Neuronal stem cell (in vitro differentiated cells): ENCODE data around the gene PPP2R1B. TPM values are rescaled to one million over a fixed set of nuclear protein-coding genes. Genes with fewer than 3 reads are reported as not detected.

ENCODE experiments used
- DNase-seq: peaks from one replicate; pipeline ENCODE4 v3.0.0-alpha.2; 2013; ENCODE audit warnings: low spot score
- H2AFZ ChIP-seq: one replicate; pipeline ENCODE4 v1.6.1; 2013; ENCODE audit warnings: mild to moderate bottlenecking, low read length, inconsistent platforms
- H2AK5ac ChIP-seq: 2 replicates; pipeline ENCODE4 v1.6.1; 2013; ENCODE audit warnings: low read depth, mild to moderate bottlenecking, inconsistent platforms, low read length, moderate library complexity, mixed read lengths
- H2BK120ac ChIP-seq: 2 replicates; pipeline ENCODE4 v1.6.1; 2013; ENCODE audit warnings: low read depth, mild to moderate bottlenecking, inconsistent platforms, low read length, moderate library complexity, mixed read lengths
- H2BK12ac ChIP-seq: one replicate; pipeline ENCODE4 v1.6.1; 2013; ENCODE audit warnings: low read length, inconsistent platforms
- H2BK15ac ChIP-seq: 2 replicates; pipeline ENCODE4 v1.6.1; 2013; ENCODE audit warnings: mild to moderate bottlenecking, low read length, inconsistent platforms, mixed read lengths
- H2BK5ac ChIP-seq: one replicate; pipeline ENCODE4 v1.6.1; 2013; ENCODE audit warnings: inconsistent platforms, mild to moderate bottlenecking, low read length, moderate library complexity
- H3K14ac ChIP-seq: one replicate; pipeline ENCODE4 v1.6.1; 2013; ENCODE audit warnings: low read length, inconsistent platforms
- H3K18ac ChIP-seq: 2 replicates; pipeline ENCODE4 v1.6.1; 2013; ENCODE audit warnings: low read length, inconsistent platforms
- H3K23ac ChIP-seq: 2 replicates; pipeline ENCODE4 v1.6.1; 2013; ENCODE audit warnings: low read depth, mild to moderate bottlenecking, mixed read lengths, low read length, inconsistent platforms; ENCODE audit not compliant: poor library complexity
- H3K27ac ChIP-seq: replicated peaks from 3 replicates; pipeline ENCODE4 v1.5.1; 2013; ENCODE audit warnings: low read length, inconsistent platforms
- H3K27me3 ChIP-seq, 3 experiments: 2 replicates each; pipeline ENCODE4 v1.6.1; 2013; ENCODE audit warnings: low read length in 3 of 3, mild to moderate bottlenecking in 2 of 3, inconsistent platforms in 1 of 3, low read depth in 1 of 3, mixed read lengths in 1 of 3, moderate library complexity in 1 of 3; ENCODE audit not compliant: control insufficient read depth in 3 of 3, insufficient read depth in 3 of 3
- H3K36me3 ChIP-seq, 2 donors: replicated peaks in 1 of 2; 2 replicates each; pipeline ENCODE4 v1.6.1; 2013; ENCODE audit warnings: low read length in 2 of 2; ENCODE audit not compliant: control insufficient read depth in 2 of 2, insufficient read depth in 2 of 2
- H3K4ac ChIP-seq: 2 replicates; pipeline ENCODE4 v1.6.1; 2013; ENCODE audit warnings: inconsistent platforms, mild to moderate bottlenecking, low read length, moderate library complexity
- H3K4me1 ChIP-seq, 2 donors: 1 replicate in 1 of 2; 2 replicates in 1 of 2; pipeline ENCODE4 v1.6.1; 2013; ENCODE audit warnings: low read length in 2 of 2, low read depth in 1 of 2; ENCODE audit not compliant: control insufficient read depth in 2 of 2, insufficient read depth in 1 of 2
- H3K4me2 ChIP-seq: one replicate; pipeline ENCODE4 v1.6.1; 2013; ENCODE audit warnings: mild to moderate bottlenecking, low read length, inconsistent platforms; ENCODE audit not compliant: insufficient read depth, poor library complexity, severe bottlenecking
- H3K4me3 ChIP-seq, 2 donors: 2 replicates each; pipeline ENCODE4 v1.5.1; 2013; ENCODE audit warnings: low read length in 2 of 2, mild to moderate bottlenecking in 2 of 2, inconsistent platforms in 1 of 2, moderate library complexity in 1 of 2
- H3K79me1 ChIP-seq: one replicate; pipeline ENCODE4 v1.6.1; 2013; ENCODE audit warnings: low read depth, mild to moderate bottlenecking, inconsistent platforms, low read length, moderate library complexity
- H3K9ac ChIP-seq: one replicate; pipeline ENCODE4 v1.6.1; 2013; ENCODE audit warnings: mild to moderate bottlenecking, low read depth, low read length, inconsistent platforms; ENCODE audit not compliant: poor library complexity
- H3K9me3 ChIP-seq, 2 donors: replicated peaks in 1 of 2; 2 replicates each; pipeline versions ENCODE3 to v1.6.1; 2013; ENCODE audit warnings: low read length in 2 of 2, mild to moderate bottlenecking in 2 of 2, inconsistent platforms in 1 of 2, low read depth in 1 of 2, mixed read lengths in 1 of 2, moderate library complexity in 1 of 2; ENCODE audit not compliant: control insufficient read depth in 2 of 2, insufficient read depth in 1 of 2
- H4K8ac ChIP-seq: one replicate; pipeline ENCODE4 v1.6.1; 2013; ENCODE audit warnings: low read depth, mild to moderate bottlenecking, inconsistent platforms, low read length, moderate library complexity
- H4K91ac ChIP-seq: one replicate; pipeline ENCODE4 v1.6.1; 2013; ENCODE audit warnings: low read length, low read depth, mild to moderate bottlenecking, inconsistent platforms; ENCODE audit not compliant: poor library complexity
- WGBS, 2 donors: extraction: QIAGEN DNeasy Blood & Tissue Kit; methylation state at CpG; one replicate each; pipeline ENCODE4 v1.1.7; 2013; ENCODE audit warnings: missing lambda C conversion rate in 2 of 2, mixed read lengths in 1 of 2; ENCODE audit not compliant: insufficient read length in 2 of 2, insufficient replicate concordance in 1 of 2; ENCODE audit errors: extremely low coverage in 2 of 2; 5-methylcytosine and 5-hydroxymethylcytosine counted together
- polyA plus RNA-seq, 2 experiments: library from polyadenylated mRNA; stranded (reverse); fragments of 200-250 nt; gene quantifications; one replicate each; pipeline ENCODE4 v1.2.3, GENCODE V29; 2013

The PPP2R1B gene
- 20.2 TPM for polyA plus RNA-seq (2013, experiment 1 of 2)
- 20.3 TPM for polyA plus RNA-seq (2013, experiment 2 of 2)

DNA sequence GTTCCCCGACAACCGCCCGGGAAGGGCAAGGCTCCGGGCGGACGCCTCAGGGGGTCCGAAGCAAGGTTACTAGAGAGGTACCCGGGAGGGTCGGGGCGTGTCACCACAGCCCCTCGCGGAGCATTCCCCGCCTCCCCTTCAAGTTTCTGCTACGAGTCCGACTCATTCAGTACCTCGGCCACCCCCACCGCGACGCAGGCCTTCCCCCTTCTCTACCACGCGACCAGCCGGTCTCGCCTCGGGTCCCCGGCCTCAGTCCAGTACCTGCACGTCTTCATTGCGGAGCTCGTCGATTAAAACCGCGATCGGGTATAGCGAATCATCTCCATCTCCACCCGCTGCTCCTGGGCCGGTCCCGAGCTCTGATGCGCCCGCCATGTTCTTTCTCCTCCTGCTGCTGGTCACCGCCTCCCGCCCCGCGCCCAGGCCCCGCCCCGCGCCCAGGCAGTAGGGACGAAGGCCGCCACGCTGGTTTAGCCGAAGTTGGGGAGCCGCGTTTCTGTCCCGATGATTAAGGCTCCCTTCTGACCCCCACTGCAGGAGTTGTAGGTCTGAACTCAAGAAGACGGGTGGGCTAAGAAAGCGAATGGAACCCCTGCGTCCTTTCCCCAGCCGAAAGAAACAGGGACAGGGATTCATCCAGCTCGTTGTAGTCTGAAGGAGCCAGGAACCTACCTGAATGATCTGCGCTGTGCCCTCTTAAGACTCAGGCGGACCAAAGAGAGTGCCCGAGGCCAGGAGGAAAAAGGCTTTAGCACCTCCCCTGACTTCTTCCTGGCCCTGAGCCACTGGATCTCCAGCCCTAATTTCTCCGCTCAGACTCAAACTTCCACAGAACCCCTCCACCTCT lies at the start of gene PPP2R1B:
Gene PPP2R1B, minus strand, starts transcription at position 406 of the 850 bp plus-strand sequence. Its CDS starts 28 bp downstream, at position 378.
- no CpG with 5 or more reads among the region's 61 CpGs for WGBS, 2 donors
- peak within 1 kb of the TSS; percentile 88 for H4K8ac ChIP-seq
- H4K91ac ChIP-seq = no peak within 1 kb of the TSS
- no peak within 1 kb of the TSS for H2BK15ac ChIP-seq
- DNase-seq = peak; percentile 79
- no peak within 1 kb of the TSS for H3K4ac ChIP-seq
- H3K4me1 ChIP-seq = peaks cover 12 to 17% of the 10 kb centered on the region in 2 donors
- no peak within 1 kb of the TSS for H2BK120ac ChIP-seq
- peak within 1 kb of the TSS; percentile 95 for H3K18ac ChIP-seq
- peak within 1 kb of the TSS; percentile 86 for H3K23ac ChIP-seq
- peak within 1 kb of the TSS; percentile 76 for H3K4me2 ChIP-seq
- H3K9me3 ChIP-seq = no peaks in the 10 kb centered on the region
- peak within 1 kb of the TSS; percentile 94 for H3K9ac ChIP-seq
- peaks cover 6 to 32% of the 10 kb centered on the region in 2 donors for H3K36me3 ChIP-seq
- peak within 1 kb of the TSS; percentile 1 for H3K14ac ChIP-seq
- H2BK12ac ChIP-seq = no peak within 1 kb of the TSS
- H3K79me1 ChIP-seq = no peaks in the 10 kb centered on the region
- peak within 1 kb of the TSS; percentile 83 for H3K27ac ChIP-seq
- H2AFZ ChIP-seq = peak within 1 kb of the TSS; percentile 86
- H3K27me3 ChIP-seq = peaks cover 0 to 3% (median 0%) of the 10 kb centered on the region in 3 experiments
- peak within 1 kb of the TSS; percentile 78 to 94 for H3K4me3 ChIP-seq
- peak within 1 kb of the TSS; percentile 54 for H2BK5ac ChIP-seq
- peak within 1 kb of the TSS; percentile 6 for H2AK5ac ChIP-seq

DNA sequence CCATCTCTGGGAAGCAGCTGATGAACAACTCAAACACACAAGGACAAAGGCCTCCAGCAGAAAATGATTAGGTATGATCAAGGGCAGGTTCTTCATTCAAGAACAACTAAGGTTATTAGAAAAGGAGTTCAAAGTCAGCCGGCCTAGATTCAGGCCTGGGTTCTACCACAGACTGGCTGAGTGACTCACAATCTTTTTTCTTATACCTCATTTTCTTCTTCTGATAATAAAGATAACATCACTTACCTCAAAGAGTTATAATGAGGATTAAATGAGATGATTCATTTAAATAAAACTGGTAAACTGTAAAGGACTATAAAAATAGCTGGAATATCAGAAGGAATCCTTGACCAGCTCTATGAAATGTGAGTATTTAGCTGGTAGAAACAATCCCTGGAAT lies 49.3 kb upstream of the PPP2R1B start:
- Histone ChIP-seq H2AK5ac (no peak overlapping the region), H3K27me3 (no peaks in the 10 kb centered on the region), H3K4me2 (no peak overlapping the region), H3K79me1 (no peaks in the 10 kb centered on the region), H2BK120ac (no peak overlapping the region), H3K4me1 (no peaks in the 10 kb centered on the region), H3K4ac (no peak overlapping the region), H2BK12ac (no peak overlapping the region), H4K8ac (no peak overlapping the region), H2AFZ (no peak overlapping the region), H3K4me3 (no peak overlapping the region), H3K14ac (no peak overlapping the region), H3K9me3 (peaks cover 0 to 6% of the 10 kb centered on the region in 2 donors), H3K23ac (no peak overlapping the region), H3K9ac (no peak overlapping the region), H2BK5ac (no peak overlapping the region), H3K27ac (no peak overlapping the region), H3K18ac (no peak overlapping the region), H2BK15ac (no peak overlapping the region), H3K36me3 (peaks cover 2 to 24% of the 10 kb centered on the region in 2 donors), H4K91ac (no peak overlapping the region)
- WGBS, 2 donors = no CpG with 5 or more reads among the region's 1 CpG
- no peak for DNase-seq

DNA sequence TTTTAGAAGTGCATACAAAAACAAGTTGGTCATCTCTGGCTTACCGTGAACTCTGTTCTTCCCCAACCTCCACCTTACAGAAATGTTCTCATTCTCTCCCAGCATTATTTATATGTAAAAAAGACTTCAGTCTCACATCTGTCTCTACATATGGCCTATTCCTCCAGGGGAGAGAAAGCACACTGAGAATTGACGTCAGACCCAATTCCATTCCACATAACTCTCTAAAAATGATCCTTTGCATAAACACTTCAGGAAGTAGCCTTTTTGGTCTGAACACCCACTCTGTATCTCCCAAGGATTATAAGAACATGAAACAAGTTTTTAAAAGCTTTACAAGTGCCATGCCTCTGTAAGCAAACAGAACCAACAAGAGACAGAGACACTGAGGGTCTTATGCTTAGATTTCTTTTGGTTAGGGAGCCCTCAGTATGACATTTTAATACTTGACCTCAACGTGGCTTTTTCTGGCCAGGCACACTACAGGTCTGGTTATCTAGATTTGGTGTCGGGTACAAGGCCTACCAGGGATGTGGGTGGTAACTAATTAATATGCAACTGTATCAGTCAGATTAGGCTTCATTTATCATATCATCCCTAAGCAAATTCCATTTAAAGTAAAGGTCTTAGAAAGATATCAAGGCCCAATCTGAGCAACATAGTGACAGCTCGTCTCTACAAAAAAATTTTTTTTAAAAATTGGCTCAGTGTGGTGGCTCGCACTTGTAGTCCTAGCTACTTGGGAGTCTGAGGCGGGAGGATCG lies 48.5 kb upstream of the PPP2R1B start:
- Histone ChIP-seq H3K23ac (no peak overlapping the region), H3K27me3 (no peaks in the 10 kb centered on the region), H3K79me1 (no peaks in the 10 kb centered on the region), H4K8ac (no peak overlapping the region), H2BK120ac (no peak overlapping the region), H3K14ac (no peak overlapping the region), H3K4ac (no peak overlapping the region), H3K4me2 (no peak overlapping the region), H3K4me3 (no peak overlapping the region), H2AK5ac (no peak overlapping the region), H3K9ac (no peak overlapping the region), H2BK12ac (no peak overlapping the region), H3K27ac (no peak overlapping the region), H2BK5ac (no peak overlapping the region), H2BK15ac (no peak overlapping the region), H2AFZ (no peak overlapping the region), H3K18ac (no peak overlapping the region), H3K36me3 (peaks cover 2 to 20% of the 10 kb centered on the region in 2 donors), H4K91ac (no peak overlapping the region), H3K4me1 (no peaks in the 10 kb centered on the region), H3K9me3 (peaks cover 0 to 6% of the 10 kb centered on the region in 2 donors)
- no peak for DNase-seq
- no CpG with 5 or more reads among the region's 8 CpGs for WGBS, 2 donors

DNA sequence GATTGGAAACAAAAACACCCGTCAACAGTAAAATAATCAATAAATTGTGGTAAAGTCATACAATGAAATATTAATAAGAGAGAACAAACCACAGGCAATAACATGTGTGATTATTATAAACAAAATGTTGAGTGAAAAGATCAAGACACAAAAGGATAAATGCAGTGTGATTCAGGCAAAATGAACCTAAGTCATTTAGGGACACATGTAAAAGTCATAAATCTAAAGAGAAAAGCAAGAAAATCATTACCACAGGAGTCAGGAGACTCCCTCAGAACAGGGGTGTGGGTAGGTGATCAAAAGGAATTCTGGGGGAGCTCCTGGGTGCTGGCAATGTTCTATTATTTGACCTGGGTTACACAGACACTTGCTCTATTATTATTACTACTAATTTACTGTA lies 47.9 kb upstream of the PPP2R1B start:
- Histone ChIP-seq H3K9ac (no peak overlapping the region), H2AK5ac (no peak overlapping the region), H4K91ac (no peak overlapping the region), H3K4me2 (no peak overlapping the region), H3K9me3 (peaks cover 0 to 6% of the 10 kb centered on the region in 2 donors), H2BK120ac (no peak overlapping the region), H3K27me3 (no peaks in the 10 kb centered on the region), H3K4ac (no peak overlapping the region), H3K4me3 (no peak overlapping the region), H3K79me1 (no peaks in the 10 kb centered on the region), H2BK12ac (no peak overlapping the region), H2AFZ (no peak overlapping the region), H2BK5ac (no peak overlapping the region), H3K36me3 (peaks cover 2 to 24% of the 10 kb centered on the region in 2 donors), H3K23ac (no peak overlapping the region), H3K14ac (no peak overlapping the region), H2BK15ac (no peak overlapping the region), H3K4me1 (no peaks in the 10 kb centered on the region), H3K18ac (no peak overlapping the region), H4K8ac (no peak overlapping the region), H3K27ac (no peak overlapping the region)
- DNase-seq = no peak
- no CpG with 5 or more reads among the region's 1 CpG for WGBS, 2 donors
